22Rv1 (cell line): ENCODE measurements around the gene NME7.
"Not testable (repeated sequence)": the region's sequence is repeated elsewhere in the genome, so short reads cannot be mapped to it uniquely, and the experiment has no call there.

ENCODE experiments used
- ZFX ChIP-seq: fragments of 450-650 bp; IDR thresholded peaks from 2 replicates; pipeline ENCODE4 v1.6.1; 2017; ENCODE audit warnings: antibody characterized with exemption, borderline replicate concordance
- TF ChIP-seq, protein P1 (sequence below): fragments of 450-650 bp; IDR thresholded peaks from 2 replicates; pipeline ENCODE4 v1.5.1; 2017; ENCODE audit warnings: mild to moderate bottlenecking

DNA sequence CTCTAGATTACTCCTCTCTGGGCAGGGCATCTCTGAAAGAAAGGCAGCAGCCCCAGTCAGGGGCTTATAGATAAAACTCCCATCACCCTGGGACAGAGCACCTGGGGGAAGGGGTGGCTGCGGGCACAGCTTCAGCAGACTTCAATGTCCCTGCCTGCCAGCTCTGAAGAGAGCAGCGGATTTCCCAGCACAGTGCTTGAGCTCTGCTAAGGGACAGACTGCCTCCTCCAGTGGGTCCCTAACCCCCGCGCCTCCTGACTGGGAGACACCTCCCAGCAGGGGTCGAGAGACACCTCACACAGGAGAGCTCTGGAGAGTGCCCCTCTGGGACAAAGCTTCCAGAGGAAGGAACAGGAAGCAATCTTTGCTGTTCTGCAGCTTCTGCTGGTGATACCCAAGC is 40.7 kb upstream of the NME7 start:
- TF ChIP-seq, protein P1, sequence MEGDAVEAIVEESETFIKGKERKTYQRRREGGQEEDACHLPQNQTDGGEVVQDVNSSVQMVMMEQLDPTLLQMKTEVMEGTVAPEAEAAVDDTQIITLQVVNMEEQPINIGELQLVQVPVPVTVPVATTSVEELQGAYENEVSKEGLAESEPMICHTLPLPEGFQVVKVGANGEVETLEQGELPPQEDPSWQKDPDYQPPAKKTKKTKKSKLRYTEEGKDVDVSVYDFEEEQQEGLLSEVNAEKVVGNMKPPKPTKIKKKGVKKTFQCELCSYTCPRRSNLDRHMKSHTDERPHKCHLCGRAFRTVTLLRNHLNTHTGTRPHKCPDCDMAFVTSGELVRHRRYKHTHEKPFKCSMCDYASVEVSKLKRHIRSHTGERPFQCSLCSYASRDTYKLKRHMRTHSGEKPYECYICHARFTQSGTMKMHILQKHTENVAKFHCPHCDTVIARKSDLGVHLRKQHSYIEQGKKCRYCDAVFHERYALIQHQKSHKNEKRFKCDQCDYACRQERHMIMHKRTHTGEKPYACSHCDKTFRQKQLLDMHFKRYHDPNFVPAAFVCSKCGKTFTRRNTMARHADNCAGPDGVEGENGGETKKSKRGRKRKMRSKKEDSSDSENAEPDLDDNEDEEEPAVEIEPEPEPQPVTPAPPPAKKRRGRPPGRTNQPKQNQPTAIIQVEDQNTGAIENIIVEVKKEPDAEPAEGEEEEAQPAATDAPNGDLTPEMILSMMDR = not testable (repeated sequence)
- TF ChIP-seq ZFX = not testable (repeated sequence)
